Gastrocnemius medialis (tissue), 4 donors: ENCODE data around the gene KANK2. TPM values are rescaled to one million over a fixed set of nuclear protein-coding genes. Genes with fewer than 3 reads are reported as not detected.
"Not testable (repeated sequence)": the region's sequence is repeated elsewhere in the genome, so short reads cannot be mapped to it uniquely, and the experiment has no call there.

Experiments used
- ATAC-seq, 2 donors: fragments of 150-250 bp; one replicate each; pipeline ENCODE4 v1.9.1; 2016
- DNase-seq, 2 donors: peaks; one replicate each; pipeline ENCODE4 v3.0.0-alpha.2; 2019
- H3K27ac ChIP-seq, 4 donors: fragments of 200-600 bp; sonication (generic); 1 replicate in 1 of 4; 2 replicates in 3 of 4; pipeline ENCODE4 v1.5.1; 2016 to 2018; ENCODE audit warnings: mild to moderate bottlenecking in 2 of 4, moderate library complexity in 1 of 4
- H3K27me3 ChIP-seq, 3 donors: fragments of 200-600 bp; sonication (generic) in 2 of 3; 1 replicate in 1 of 3; 2 replicates in 2 of 3; pipeline versions ENCODE4 v1.5.1 to v1.6.0; 2016 to 2019; ENCODE audit warnings: mild to moderate bottlenecking in 1 of 3, moderate library complexity in 1 of 3
- H3K36me3 ChIP-seq, 2 donors: fragments of 200-600 bp; sonication (generic) in 1 of 2; one replicate each; pipeline ENCODE4 v1.5.1; 2017 to 2018
- H3K4me1 ChIP-seq, 2 donors: fragments of 200-600 bp; sonication (generic) in 1 of 2; one replicate each; pipeline ENCODE4 v1.5.1; 2016 to 2017; ENCODE audit warnings: mild to moderate bottlenecking in 2 of 2
- H3K4me3 ChIP-seq, 4 donors: fragments of 200-600 bp; sonication (generic) in 3 of 4; 1 replicate in 1 of 4; 2 replicates in 3 of 4; pipeline ENCODE4 v1.5.1; 2016 to 2019; ENCODE audit warnings: mild to moderate bottlenecking in 2 of 4
- H3K9me3 ChIP-seq, 3 donors: fragments of 200-600 bp; sonication (generic) in 2 of 3; 1 replicate in 1 of 3; 2 replicates in 2 of 3; pipeline ENCODE4 v1.5.1; 2016 to 2019
- CTCF ChIP-seq, 5 experiments: fragments of 450-650 bp in 3 of 5; fragments of 200-600 bp in 2 of 5; sonication (generic) in 2 of 5; IDR thresholded peaks in 4 of 5; conservative IDR thresholded peaks in 1 of 5; 1 replicate in 4 of 5; 2 replicates in 1 of 5; pipeline ENCODE4 v1.5.1; 2016 to 2019; ENCODE audit warnings: antibody characterized with exemption in 5 of 5, mild to moderate bottlenecking in 3 of 5, moderate library complexity in 3 of 5
- POLR2A ChIP-seq, 2 donors: fragments of 450-650 bp; IDR thresholded peaks; one replicate each; pipeline ENCODE4 v1.6.1; 2017; ENCODE audit warnings: antibody characterized with exemption in 2 of 2, mild to moderate bottlenecking in 2 of 2, moderate library complexity in 2 of 2
- in situ Hi-C, 4 donors: fragments of 200-750 bp; cut with MboI; loops; one replicate each; pipeline versions ENCODE4 v1.15.0 to v1.8.0; 2017; ENCODE audit warnings: low sequenced_read_pairs in 4 of 4
- intact Hi-C: fragments of 100-400 bp; cut with DNase I; formaldehyde crosslinking; loops from one replicate; pipeline ENCODE4 v1.15.1; 2023; ENCODE audit warnings: low total_unique reads
- total RNA-seq, 4 donors: library from RNA; depleted of rRNA; stranded (reverse); fragments of >200 nt; gene quantifications; one replicate each; pipeline versions ENCODE4 v1.1.0 to v1.2.3, GENCODE V29; 2016

KANK2 gene
- total RNA-seq, 4 donors from 2014 or later: 37.7 to 192 (median 149) TPM

- peaks cover 12 to 18% of the 10 kb centered on the region in 2 donors for H3K4me1 ChIP-seq
- no peak for TF ChIP-seq POLR2A (IDR thresholded peaks at IDR 0.05)
- TF ChIP-seq CTCF (IDR thresholded peaks at IDR 0.05 in 4 of 5, conservative IDR thresholded peaks at IDR 0.05 in 1 of 5): no peak
- H3K4me3 ChIP-seq: peak overlapping the region in 1 of 4 donors; percentile 16
- peaks cover 0 to 28% of the 10 kb centered on the region in 2 donors for H3K36me3 ChIP-seq
- no peaks in the 10 kb centered on the region for H3K27me3 ChIP-seq
- H3K9me3 ChIP-seq: no peaks in the 10 kb centered on the region
- ATAC-seq: no peak
- DNase-seq: no peak
- H3K27ac ChIP-seq: peak overlapping the region; percentile 70 to 81 (median 76)
- intact Hi-C loops (loop anchor here (2.0 kb wide), 1 partner anchor 15 kb away; no protein-coding TSS in a partner anchor), in situ Hi-C loops (no loop called here)
Measured at GRCh38 chr19:11165486-11166030, 31.8 kb downstream of the KANK2 start.

DNA sequence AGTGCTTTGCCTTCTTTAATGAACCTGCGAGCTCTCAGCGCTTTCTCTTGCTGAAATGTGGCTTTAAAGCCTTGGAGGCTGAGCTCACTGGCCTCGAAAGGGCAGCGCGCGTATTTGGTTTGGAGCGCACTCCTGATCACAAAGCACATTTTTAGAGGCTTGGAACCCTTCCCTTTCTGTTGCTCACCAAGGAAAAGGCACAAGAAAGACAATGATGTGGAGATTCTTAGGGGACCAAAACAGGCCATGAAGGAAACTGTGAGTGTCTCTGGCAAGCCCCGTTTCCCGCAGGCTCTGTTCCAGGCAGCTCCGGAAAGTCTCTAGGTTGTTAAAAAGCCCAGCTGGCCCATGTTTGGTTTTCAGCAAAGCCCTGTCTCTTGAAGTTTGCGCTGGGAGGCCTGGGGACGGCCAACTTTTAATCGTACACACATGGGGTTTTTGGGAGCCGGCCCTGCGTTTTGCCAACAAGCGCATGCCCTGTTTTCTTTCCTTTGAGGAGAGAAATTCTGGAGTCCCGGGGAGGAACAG lies 32.4 kb downstream of the KANK2 start:
- Histone ChIP-seq H3K4me3 (peak overlapping the region in 1 of 4 donors; percentile 27), H3K9me3 (no peaks in the 10 kb centered on the region), H3K27ac (peak overlapping the region; percentile 70 to 81 (median 76)), H3K27me3 (no peaks in the 10 kb centered on the region), H3K36me3 (peaks cover 0 to 24% of the 10 kb centered on the region in 2 donors), H3K4me1 (peaks cover 12 to 18% of the 10 kb centered on the region in 2 donors)
- ATAC-seq (peak; percentile 71 to 79), DNase-seq (peak; percentile 44 to 75)
- intact Hi-C loops (loop anchor here (2.0 kb wide), 1 partner anchor 16 kb away; no protein-coding TSS in a partner anchor), in situ Hi-C loops (no loop called here)
- TF ChIP-seq CTCF (IDR thresholded peaks at IDR 0.05 in 4 of 5, conservative IDR thresholded peaks at IDR 0.05 in 1 of 5) (no peak), POLR2A (IDR thresholded peaks at IDR 0.05) (no peak)

DNA sequence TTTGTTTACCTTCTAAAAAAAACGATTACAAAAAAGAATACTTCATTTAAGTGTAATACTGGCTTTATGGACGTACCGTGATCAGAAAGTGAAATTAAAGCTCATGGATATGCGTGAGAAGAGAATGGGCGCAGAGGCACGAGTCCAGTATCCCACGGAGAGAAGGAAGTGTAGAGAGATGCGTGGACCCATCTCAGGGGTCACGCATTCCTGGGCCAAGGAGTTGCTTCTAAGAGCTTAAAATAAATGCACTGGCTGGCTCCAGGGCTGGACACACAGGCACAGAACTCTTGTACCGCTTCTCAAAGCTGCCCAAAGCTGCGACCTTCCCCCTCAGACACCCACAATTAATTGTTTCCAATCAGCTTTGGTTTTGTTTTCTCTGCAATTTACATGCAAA lies 33.0 kb downstream of the KANK2 start:
- Histone ChIP-seq H3K27me3 (no peaks in the 10 kb centered on the region), H3K4me3 (no peak overlapping the region), H3K36me3 (peaks cover 0 to 18% of the 10 kb centered on the region in 2 donors), H3K27ac (peak overlapping the region; percentile 70 to 81 (median 76)), H3K4me1 (peaks cover 15 to 18% of the 10 kb centered on the region in 2 donors), H3K9me3 (no peaks in the 10 kb centered on the region)
- TF ChIP-seq POLR2A (IDR thresholded peaks at IDR 0.05) (no peak), CTCF (IDR thresholded peaks at IDR 0.05 in 4 of 5, conservative IDR thresholded peaks at IDR 0.05 in 1 of 5) (no peak)
- DNase-seq: no peak
- intact Hi-C loops: loop anchor here (2.0 kb wide), 1 partner anchor 17 kb away; no protein-coding TSS in a partner anchor
- in situ Hi-C loops: no loop called here
- ATAC-seq: no peak

GRCh38 chr19:11160440-11160768 lies 36.9 kb downstream of the KANK2 start:
- H3K27ac ChIP-seq: peak overlapping the region; percentile 32 to 79 (median 44)
- intact Hi-C loops: not testable (repeated sequence)

DNA sequence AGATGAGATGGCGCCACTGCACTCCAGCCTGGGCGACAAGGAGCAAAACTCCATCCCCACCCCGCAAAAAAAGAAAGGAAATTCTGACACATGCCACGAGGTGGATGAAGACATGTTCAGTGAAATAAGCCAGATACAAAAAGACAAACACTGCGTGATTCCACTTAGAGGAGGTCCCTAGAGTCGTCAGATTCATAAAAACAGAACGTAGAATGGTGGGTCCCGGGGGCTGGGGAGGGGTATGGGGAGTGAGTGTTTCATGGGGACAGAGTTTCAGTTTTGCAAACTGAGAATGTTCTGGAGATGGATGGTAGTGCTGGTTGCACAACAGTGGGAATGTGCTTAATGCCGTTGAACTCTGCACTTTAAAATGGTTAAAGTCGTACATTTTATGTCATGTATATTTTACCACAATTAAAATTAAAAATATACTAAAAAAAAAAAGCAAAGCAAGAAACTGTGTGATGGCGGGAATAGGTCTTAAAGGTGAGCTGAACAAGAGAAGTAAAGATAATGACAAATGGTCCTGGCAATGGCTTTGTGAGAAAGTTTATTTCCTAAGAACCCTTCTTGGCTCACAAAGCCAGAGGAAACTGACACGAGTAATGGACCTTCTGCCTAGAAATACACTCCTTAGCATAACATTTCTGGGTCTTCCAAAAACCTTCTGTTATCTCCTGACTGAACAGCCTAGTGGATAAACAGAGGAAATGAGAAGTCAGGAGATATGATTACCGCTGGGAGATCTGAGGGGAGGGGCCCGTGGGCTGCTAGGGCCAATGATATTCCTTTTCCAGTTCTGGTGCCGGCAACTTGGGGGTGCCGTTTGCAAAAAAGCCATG lies 37.5 kb downstream of the KANK2 start:
- peaks cover 14 to 25% of the 10 kb centered on the region in 2 donors for H3K4me1 ChIP-seq
- intact Hi-C loops: no loop called here
- TF ChIP-seq CTCF (IDR thresholded peaks at IDR 0.05 in 4 of 5, conservative IDR thresholded peaks at IDR 0.05 in 1 of 5) (no peak), POLR2A (IDR thresholded peaks at IDR 0.05) (no peak)
- H3K4me3 ChIP-seq: no peak overlapping the region
- no peaks in the 10 kb centered on the region for H3K36me3 ChIP-seq
- DNase-seq (peak in 1 of 2 donors; percentile 65), ATAC-seq (peak in 1 of 2 donors; percentile 23)
- H3K27ac ChIP-seq: peak overlapping the region; percentile 40 to 79 (median 56)
- H3K27me3 ChIP-seq: no peaks in the 10 kb centered on the region
- no peaks in the 10 kb centered on the region for H3K9me3 ChIP-seq
- in situ Hi-C loops: no loop called here

More at GRCh38 chr19:11160440-11160768, 36.9 kb downstream of the KANK2 start:
- H3K9me3 ChIP-seq, H3K4me3 ChIP-seq, in situ Hi-C loops, ATAC-seq, H3K36me3 ChIP-seq, H3K27me3 ChIP-seq, DNase-seq: not testable (repeated sequence)
- peaks cover 17 to 25% of the 10 kb centered on the region in 2 donors for H3K4me1 ChIP-seq
